Endothelial cell of hepatic sinusoid (primary cell): ENCODE measurements around the gene RRP1.

Experiments used
- in situ Hi-C: cut with HindIII; loops from 2 replicates; pipeline ENCODE4 v1.10.0; 2017; ENCODE audit warnings: low sequenced_read_pairs

Gene RRP1

GRCh38 chr21:43774163-43774562 is 15.2 kb upstream of the RRP1 start:
- in situ Hi-C loops = loop anchor here (5.0 kb wide), 3 partner anchors 37 to 238 kb away; partner anchors contain the start of gene TRAPPC10

- in situ Hi-C loops = no loop called here
These were observed 14.2 kb upstream of the RRP1 start for GRCh38 chr21:43775190-43775589.

- in situ Hi-C loops = no loop called here
These were observed 13.5 kb upstream of the RRP1 start, which contains the start of gene CSTB for GRCh38 chr21:43775795-43776430. Gene CSTB (minus strand): TSS chr21:43776308. CDS start chr21:43776269, 39 bp downstream.

- in situ Hi-C loops = no loop called here
These were observed 11.4 kb upstream of the RRP1 start for GRCh38 chr21:43777953-43778352.

GRCh38 chr21:43778469-43779335 is 10.7 kb upstream of the RRP1 start:
- in situ Hi-C loops = no loop called here

GRCh38 chr21:43779660-43780059 is 9.7 kb upstream of the RRP1 start:
- in situ Hi-C loops = no loop called here

GRCh38 chr21:43781846-43782245 is 7.5 kb upstream of the RRP1 start:
- in situ Hi-C loops = no loop called here

GRCh38 chr21:43782431-43783097 is 6.8 kb upstream of the RRP1 start:
- in situ Hi-C loops = no loop called here

GRCh38 chr21:43783098-43783700 is 6.2 kb upstream of the RRP1 start:
- in situ Hi-C loops = no loop called here

- in situ Hi-C loops = no loop called here
These were observed 4.2 kb upstream of the RRP1 start for GRCh38 chr21:43785134-43785533.

- in situ Hi-C loops = no loop called here
These were observed 3.0 kb upstream of the RRP1 start for GRCh38 chr21:43786300-43786806.

- in situ Hi-C loops = no loop called here
These were observed 2.5 kb upstream of the RRP1 start for GRCh38 chr21:43786807-43787440.

GRCh38 chr21:43790010-43790524 is 690 bp downstream of the RRP1 start:
- in situ Hi-C loops = no loop called here

- in situ Hi-C loops = no loop called here
These were observed 3.0 kb downstream of the RRP1 start for GRCh38 chr21:43792406-43792805.

- in situ Hi-C loops = no loop called here
These were observed 3.9 kb downstream of the RRP1 start for GRCh38 chr21:43793243-43793642.

GRCh38 chr21:43794311-43794710 is 4.9 kb downstream of the RRP1 start:
- in situ Hi-C loops = no loop called here

GRCh38 chr21:43794857-43795256 is 5.5 kb downstream of the RRP1 start:
- in situ Hi-C loops = no loop called here

- in situ Hi-C loops = no loop called here
These were observed 8.0 kb downstream of the RRP1 start for GRCh38 chr21:43797415-43797814.

GRCh38 chr21:43797925-43798715 is 8.7 kb downstream of the RRP1 start:
- in situ Hi-C loops = no loop called here
